ENCODE results near the gene DYSF. TPM values are rescaled to one million over a fixed set of nuclear protein-coding genes. Genes with fewer than 3 reads are reported as not detected.

Gene DYSF
- total RNA-seq, 1 experiment from 2014 or later: 2.2 TPM

GRCh38 chr2:71492112-71492511 is 38.8 kb downstream of the DYSF start:
- Histone ChIP-seq H3K9me3 (no peaks in the 10 kb centered on the region), H3K27me3 (replicated peaks; ENCODE audit: control insufficient read depth, insufficient read depth, low read length) (no peaks in the 10 kb centered on the region), H3K4me3 (ENCODE audit: low read depth, low read length) (no peak overlapping the region), H3K36me3 (ENCODE audit: control insufficient read depth, insufficient read depth, low read length) (no peaks in the 10 kb centered on the region), H3K4me1 (no peaks in the 10 kb centered on the region)
- CTCF ChIA-PET: no interaction called here
- Mint-ChIP-seq H3K36me3 (ENCODE audit: insufficient read depth, unreplicated experiment) (no peaks in the 10 kb centered on the region), H3K4me1 (ENCODE audit: low read depth, unreplicated experiment) (no peaks in the 10 kb centered on the region), H3K27ac (ENCODE audit: unreplicated experiment) (no peak overlapping the region), H3K27me3 (ENCODE audit: insufficient read depth, unreplicated experiment) (no peaks in the 10 kb centered on the region), H3K4me3 (ENCODE audit: unreplicated experiment) (no peak overlapping the region), H3K9me3 (ENCODE audit: unreplicated experiment) (no peaks in the 10 kb centered on the region)
- intact Hi-C loops (cut with micrococcal nuclease; ENCODE audit: unreplicated experiment): no loop called here
- no TSS peak for BruUV-seq (replicated peaks)
- TF ChIP-seq CTCF (IDR thresholded peaks at IDR 0.05; ENCODE audit: insufficient read depth in 1 of 2, low read depth in 1 of 2, low read length in 1 of 2, severe bottlenecking in 1 of 2, unreplicated experiment in 1 of 2): no peak
- no peak for DNase-seq
- POLR2A ChIA-PET: no interaction called here

- DNase-seq: no peak
- Histone ChIP-seq H3K9me3 (no peaks in the 10 kb centered on the region), H3K27me3 (replicated peaks; ENCODE audit: control insufficient read depth, insufficient read depth, low read length) (no peaks in the 10 kb centered on the region), H3K36me3 (ENCODE audit: control insufficient read depth, insufficient read depth, low read length) (no peaks in the 10 kb centered on the region), H3K4me3 (ENCODE audit: low read depth, low read length) (no peak overlapping the region), H3K4me1 (0 out of 2 replicates have a peak, but pooled peaks cover 3% of the 10 kb centered on the region)
- Mint-ChIP-seq H3K9me3 (ENCODE audit: unreplicated experiment) (no peaks in the 10 kb centered on the region), H3K36me3 (ENCODE audit: insufficient read depth, unreplicated experiment) (no peaks in the 10 kb centered on the region), H3K4me1 (ENCODE audit: low read depth, unreplicated experiment) (no peaks in the 10 kb centered on the region), H3K27ac (ENCODE audit: unreplicated experiment) (no peak overlapping the region), H3K4me3 (ENCODE audit: unreplicated experiment) (no peak overlapping the region), H3K27me3 (ENCODE audit: insufficient read depth, unreplicated experiment) (no peaks in the 10 kb centered on the region)
- POLR2A ChIA-PET: no interaction called here
- no peak for TF ChIP-seq CTCF (IDR thresholded peaks at IDR 0.05; ENCODE audit: insufficient read depth in 1 of 2, low read depth in 1 of 2, low read length in 1 of 2, severe bottlenecking in 1 of 2, unreplicated experiment in 1 of 2)
- BruUV-seq (replicated peaks): no TSS peak
- CTCF ChIA-PET: interaction anchor here (0.6 kb wide), 1 partner anchor 9 kb away, joined by 6 read pairs; no protein-coding TSS in a partner anchor
- intact Hi-C loops (cut with micrococcal nuclease; ENCODE audit: unreplicated experiment): no loop called here
Measured at GRCh38 chr2:71494091-71494490, 40.7 kb downstream of the DYSF start.

- no peak for TF ChIP-seq CTCF (IDR thresholded peaks at IDR 0.05; ENCODE audit: insufficient read depth in 1 of 2, low read depth in 1 of 2, low read length in 1 of 2, severe bottlenecking in 1 of 2, unreplicated experiment in 1 of 2)
- no peak overlapping the region for H3K4me3 Mint-ChIP-seq (ENCODE audit: unreplicated experiment)
- POLR2A ChIA-PET: no interaction called here
- Histone ChIP-seq H3K4me3 (ENCODE audit: low read depth, low read length) (no peak overlapping the region), H3K36me3 (ENCODE audit: control insufficient read depth, insufficient read depth, low read length) (no peaks in the 10 kb centered on the region), H3K4me1 (0 out of 2 replicates have a peak, but pooled peaks cover 3% of the 10 kb centered on the region), H3K9me3 (no peaks in the 10 kb centered on the region), H3K27me3 (replicated peaks; ENCODE audit: control insufficient read depth, insufficient read depth, low read length) (no peaks in the 10 kb centered on the region)
- BruUV-seq (replicated peaks): no TSS peak
- intact Hi-C loops (cut with micrococcal nuclease; ENCODE audit: unreplicated experiment): no loop called here
- CTCF ChIA-PET: no interaction called here
- H3K4me1 Mint-ChIP-seq (ENCODE audit: low read depth, unreplicated experiment): no peaks in the 10 kb centered on the region
- DNase-seq: no peak
- H3K27me3 Mint-ChIP-seq (ENCODE audit: insufficient read depth, unreplicated experiment): no peaks in the 10 kb centered on the region
- no peak overlapping the region for H3K27ac Mint-ChIP-seq (ENCODE audit: unreplicated experiment)
- no peaks in the 10 kb centered on the region for H3K36me3 Mint-ChIP-seq (ENCODE audit: insufficient read depth, unreplicated experiment)
- H3K9me3 Mint-ChIP-seq (ENCODE audit: unreplicated experiment): no peaks in the 10 kb centered on the region
Measured at GRCh38 chr2:71494523-71495155, 41.3 kb downstream of the DYSF start.

Data from Caco-2 (cell line).